OCI-LY1 (cell line): ENCODE measurements around the gene DVL1.

Source experiments
- H2AFZ ChIP-seq: fragments of 200-600 bp; sonication (generic), shearing (Covaris generic); 2 replicates; pipeline ENCODE4 v1.6.0; 2014; ENCODE audit warnings: antibody characterized with exemption, mild to moderate bottlenecking, low read length
- H3F3A ChIP-seq: fragments of 200-600 bp; sonication (generic), shearing (Covaris generic); 2 replicates; pipeline ENCODE4 v1.6.0; 2014; ENCODE audit warnings: mild to moderate bottlenecking, antibody characterized with exemption, low read length, moderate library complexity; ENCODE audit not compliant: insufficient read depth
- H3K27ac ChIP-seq: fragments of 200-600 bp; sonication (generic); 2 replicates; pipeline ENCODE4 v1.5.1; 2014; ENCODE audit warnings: low read length, mixed run types, mild to moderate bottlenecking, low read depth; ENCODE audit not compliant: poor library complexity, severe bottlenecking
- H3K27me3 ChIP-seq: fragments of 200-600 bp; sonication (generic); 2 replicates; pipeline ENCODE4 v1.6.0; 2014; ENCODE audit warnings: antibody characterized with exemption, mild to moderate bottlenecking, low read length, moderate library complexity; ENCODE audit not compliant: insufficient read depth
- H3K36me3 ChIP-seq: fragments of 200-600 bp; sonication (generic); 2 replicates; pipeline ENCODE4 v1.6.1; 2014; ENCODE audit warnings: mild to moderate bottlenecking, antibody characterized with exemption, low read length, moderate library complexity, mixed read lengths; ENCODE audit not compliant: insufficient read depth
- H3K4me1 ChIP-seq: fragments of 200-600 bp; sonication (generic); 2 replicates; pipeline ENCODE4 v1.5.1; 2014; ENCODE audit warnings: mild to moderate bottlenecking, low read length, moderate library complexity; ENCODE audit not compliant: insufficient read depth, severe bottlenecking
- H3K4me2 ChIP-seq: fragments of 200-600 bp; sonication (generic), shearing (Covaris generic); 2 replicates; pipeline ENCODE4 v1.6.1; 2014; ENCODE audit warnings: low read length
- H3K4me3 ChIP-seq: fragments of 200-600 bp; sonication (generic); 2 replicates; pipeline ENCODE4 v1.5.1; 2014; ENCODE audit warnings: low read length, low read depth, mild to moderate bottlenecking, mixed read lengths; ENCODE audit not compliant: poor library complexity, severe bottlenecking
- H3K79me2 ChIP-seq: fragments of 200-600 bp; shearing (Covaris generic); 2 replicates; pipeline ENCODE4 v1.6.1; 2016; ENCODE audit warnings: mixed run types, low read length, mixed read lengths; ENCODE audit not compliant: insufficient read depth
- H3K9ac ChIP-seq: fragments of 200-600 bp; sonication (generic), shearing (Covaris generic); 2 replicates; pipeline ENCODE4 v1.6.1; 2014; ENCODE audit warnings: mild to moderate bottlenecking, low read length, mixed read lengths
- H3K9me2 ChIP-seq: fragments of 200-600 bp; sonication (generic), shearing (Covaris generic); 2 replicates; pipeline ENCODE4 v1.6.1; 2014; ENCODE audit warnings: low read depth, mild to moderate bottlenecking, low read length, mixed read lengths
- H3K9me3 ChIP-seq: fragments of 200-600 bp; shearing (Covaris generic); 2 replicates; pipeline ENCODE4 v1.6.1; 2014; ENCODE audit warnings: low read length, mixed read lengths
- H4K20me1 ChIP-seq: fragments of 200-600 bp; sonication (generic), shearing (Covaris generic); 2 replicates; pipeline ENCODE4 v1.6.0; 2016; ENCODE audit warnings: mild to moderate bottlenecking, low read length; ENCODE audit not compliant: insufficient read depth
- CTCF ChIP-seq: fragments of 200-600 bp; sonication (generic), shearing (Covaris generic); IDR thresholded peaks from 2 replicates; pipeline ENCODE4 v1.5.1; 2017; ENCODE audit warnings: mild to moderate bottlenecking, antibody characterized with exemption, low read length, moderate library complexity, mixed read lengths
- EZH2 ChIP-seq: fragments of 200-600 bp; sonication (generic), shearing (Covaris generic); IDR thresholded peaks from 2 replicates; pipeline ENCODE4 v1.8.0; 2017; ENCODE audit warnings: borderline replicate concordance, mixed run types, mild to moderate bottlenecking, antibody characterized with exemption, low read length, moderate library complexity, mixed read lengths

Gene DVL1

GRCh38 chr1:1286313-1287261 is 62.6 kb downstream of the DVL1 start:
- Histone ChIP-seq H3F3A (no peaks in the 10 kb centered on the region), H2AFZ (no peak overlapping the region), H3K9me3 (no peaks in the 10 kb centered on the region), H3K4me3 (no peak overlapping the region), H3K36me3 (no peaks in the 10 kb centered on the region), H4K20me1 (no peaks in the 10 kb centered on the region), H3K9ac (no peak overlapping the region), H3K79me2 (no peaks in the 10 kb centered on the region), H3K9me2 (no peaks in the 10 kb centered on the region), H3K4me1 (no peaks in the 10 kb centered on the region), H3K27ac (no peak overlapping the region), H3K4me2 (no peak overlapping the region), H3K27me3 (no peaks in the 10 kb centered on the region; the same call in 1 of the 2 replicates)
- no peak for TF ChIP-seq EZH2
- TF ChIP-seq CTCF: no peak

GRCh38 chr1:1285611-1286311 is 63.5 kb downstream of the DVL1 start:
- no peaks in the 10 kb centered on the region for H3K4me1 ChIP-seq

More at GRCh38 chr1:1285611-1286311, 63.5 kb downstream of the DVL1 start:
- Histone ChIP-seq H3K9ac (no peak overlapping the region), H3K4me2 (no peak overlapping the region), H3K9me2 (no peaks in the 10 kb centered on the region), H4K20me1 (no peaks in the 10 kb centered on the region), H3K27ac (no peak overlapping the region), H3K79me2 (no peaks in the 10 kb centered on the region), H3K36me3 (no peaks in the 10 kb centered on the region), H3K27me3 (no peaks in the 10 kb centered on the region; the same call in 1 of the 2 replicates), H3K9me3 (no peaks in the 10 kb centered on the region), H3F3A (no peaks in the 10 kb centered on the region), H3K4me3 (no peak overlapping the region), H2AFZ (no peak overlapping the region)
- no peak for TF ChIP-seq CTCF
- no peak for TF ChIP-seq EZH2
